Anterior cingulate cortex (tissue), 58 donors: ENCODE measurements around the gene EDN2.
A peak's percentile ranks its signal among the peaks of the same experiment; 100 is the strongest.

Experiments
- DNase-seq, 58 donors: peaks; one replicate each; lab custom pipeline; 2025; lab: John Stamatoyannopoulos, UW

EDN2 gene

GRCh38 chr1:41484402-41485241 lies at the start of gene EDN2:
Gene EDN2, minus strand, starts transcription at chr1:41484683. Its CDS starts 82 bp downstream, at chr1:41484601.
- DNase-seq = no peak

- no peak for DNase-seq
Observed at GRCh38 chr1:41533731-41534080, 49.2 kb upstream of the EDN2 start.

GRCh38 chr1:41533016-41533730 lies 48.7 kb upstream of the EDN2 start:
- no peak for DNase-seq

GRCh38 chr1:41532206-41532975 lies 47.9 kb upstream of the EDN2 start:
- no peak for DNase-seq

GRCh38 chr1:41530411-41530810 lies 45.9 kb upstream of the EDN2 start:
- no peak for DNase-seq

GRCh38 chr1:41529621-41530395 lies 45.3 kb upstream of the EDN2 start:
- DNase-seq = no peak

- DNase-seq = no peak
Observed at GRCh38 chr1:41528726-41529605, 44.5 kb upstream of the EDN2 start.

GRCh38 chr1:41528106-41528505 lies 43.6 kb upstream of the EDN2 start:
- DNase-seq = no peak

GRCh38 chr1:41526956-41527561 lies 42.6 kb upstream of the EDN2 start:
- no peak for DNase-seq

GRCh38 chr1:41525891-41526587 lies 41.6 kb upstream of the EDN2 start:
- DNase-seq = peak in 1 of 58 donors; percentile 60

GRCh38 chr1:41524676-41525675 lies 40.5 kb upstream of the EDN2 start:
- peak in 2 of 58 donors; percentile 7 to 13 for DNase-seq

GRCh38 chr1:41523949-41524675 lies 39.6 kb upstream of the EDN2 start:
- DNase-seq = no peak

GRCh38 chr1:41523071-41523470 lies 38.6 kb upstream of the EDN2 start:
- no peak for DNase-seq

- no peak for DNase-seq
Observed at GRCh38 chr1:41521766-41522165, 37.3 kb upstream of the EDN2 start.

GRCh38 chr1:41520951-41521752 lies 36.7 kb upstream of the EDN2 start:
- no peak for DNase-seq
